ENCODE data around the gene KCNG4. TPM values are rescaled to one million over a fixed set of nuclear protein-coding genes. Genes with fewer than 3 reads are reported as not detected.

KCNG4 gene
- total and polyA plus RNA-seq, 10 of the 15 experiments (the other 5 are each of a cell fraction or from before 2014, with no cell fraction given) = not detected

GRCh38 chr16:84186685-84187437 lies 53.0 kb downstream of the KCNG4 start, which contains the start of gene TAF1C (continued):
- TF ChIP-seq, protein P1, sequence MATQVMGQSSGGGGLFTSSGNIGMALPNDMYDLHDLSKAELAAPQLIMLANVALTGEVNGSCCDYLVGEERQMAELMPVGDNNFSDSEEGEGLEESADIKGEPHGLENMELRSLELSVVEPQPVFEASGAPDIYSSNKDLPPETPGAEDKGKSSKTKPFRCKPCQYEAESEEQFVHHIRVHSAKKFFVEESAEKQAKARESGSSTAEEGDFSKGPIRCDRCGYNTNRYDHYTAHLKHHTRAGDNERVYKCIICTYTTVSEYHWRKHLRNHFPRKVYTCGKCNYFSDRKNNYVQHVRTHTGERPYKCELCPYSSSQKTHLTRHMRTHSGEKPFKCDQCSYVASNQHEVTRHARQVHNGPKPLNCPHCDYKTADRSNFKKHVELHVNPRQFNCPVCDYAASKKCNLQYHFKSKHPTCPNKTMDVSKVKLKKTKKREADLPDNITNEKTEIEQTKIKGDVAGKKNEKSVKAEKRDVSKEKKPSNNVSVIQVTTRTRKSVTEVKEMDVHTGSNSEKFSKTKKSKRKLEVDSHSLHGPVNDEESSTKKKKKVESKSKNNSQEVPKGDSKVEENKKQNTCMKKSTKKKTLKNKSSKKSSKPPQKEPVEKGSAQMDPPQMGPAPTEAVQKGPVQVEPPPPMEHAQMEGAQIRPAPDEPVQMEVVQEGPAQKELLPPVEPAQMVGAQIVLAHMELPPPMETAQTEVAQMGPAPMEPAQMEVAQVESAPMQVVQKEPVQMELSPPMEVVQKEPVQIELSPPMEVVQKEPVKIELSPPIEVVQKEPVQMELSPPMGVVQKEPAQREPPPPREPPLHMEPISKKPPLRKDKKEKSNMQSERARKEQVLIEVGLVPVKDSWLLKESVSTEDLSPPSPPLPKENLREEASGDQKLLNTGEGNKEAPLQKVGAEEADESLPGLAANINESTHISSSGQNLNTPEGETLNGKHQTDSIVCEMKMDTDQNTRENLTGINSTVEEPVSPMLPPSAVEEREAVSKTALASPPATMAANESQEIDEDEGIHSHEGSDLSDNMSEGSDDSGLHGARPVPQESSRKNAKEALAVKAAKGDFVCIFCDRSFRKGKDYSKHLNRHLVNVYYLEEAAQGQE (IDR thresholded peaks at IDR 0.05; ENCODE audit: low read depth, low read length) = no peak
- 0 out of 2 replicates have a peak, but pooled peaks have one; percentile 49 for TF ChIP-seq SMAD5 (IDR thresholded peaks at IDR 0.05; ENCODE audit: low read depth)
- 0 out of 2 replicates have a peak, but pooled peaks have one; percentile 8 for TF ChIP-seq FOXK2 (IDR thresholded peaks at IDR 0.05)
- no peak for TF ChIP-seq PML (IDR thresholded peaks at IDR 0.05; ENCODE audit: low read length)
- TF ChIP-seq, protein P2, sequence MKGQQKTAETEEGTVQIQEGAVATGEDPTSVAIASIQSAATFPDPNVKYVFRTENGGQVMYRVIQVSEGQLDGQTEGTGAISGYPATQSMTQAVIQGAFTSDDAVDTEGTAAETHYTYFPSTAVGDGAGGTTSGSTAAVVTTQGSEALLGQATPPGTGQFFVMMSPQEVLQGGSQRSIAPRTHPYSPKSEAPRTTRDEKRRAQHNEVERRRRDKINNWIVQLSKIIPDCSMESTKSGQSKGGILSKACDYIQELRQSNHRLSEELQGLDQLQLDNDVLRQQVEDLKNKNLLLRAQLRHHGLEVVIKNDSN (IDR thresholded peaks at IDR 0.05; ENCODE audit: borderline replicate concordance, extremely low read length, insufficient read depth, low read depth, low read length) = no peak
- peak in 1 of 2 experiments; percentile 21; a peak in 1 of 4 replicates for TF ChIP-seq EP300 (IDR thresholded peaks at IDR 0.05; ENCODE audit: borderline replicate concordance in 1 of 2, control insufficient read depth in 1 of 2, low read depth in 2 of 2, low read length in 2 of 2)
- TF ChIP-seq SKIL (IDR thresholded peaks at IDR 0.05; ENCODE audit: low read depth, poor library complexity, severe bottlenecking) = no peak
- TF ChIP-seq ZNF274 (IDR thresholded peaks at IDR 0.05; ENCODE audit: insufficient read depth, insufficient read length) = no peak
- TF ChIP-seq EGR1 (IDR thresholded peaks at IDR 0.05; ENCODE audit: borderline replicate concordance in 1 of 2, low read depth in 2 of 2, low read length in 2 of 2) = peak in 1 of 2 experiments; percentile 94; a peak in 2 of 3 replicates
- TF ChIP-seq BHLHE40 (IDR thresholded peaks at IDR 0.05; ENCODE audit: borderline replicate concordance in 1 of 2, low read depth in 2 of 2, low read length in 1 of 2) = peak; percentile 50 to 71; a peak in 3 of 4 replicates
- TF ChIP-seq TARDBP (IDR thresholded peaks at IDR 0.05; ENCODE audit: borderline replicate concordance) = 0 out of 2 replicates have a peak, but pooled peaks have one; percentile 54
- no peak for TF ChIP-seq ZSCAN29 (IDR thresholded peaks at IDR 0.05)
- TF ChIP-seq SREBF1 (IDR thresholded peaks at IDR 0.05; ENCODE audit: low read length) = no peak
- no peak for TF ChIP-seq ZBED1 (IDR thresholded peaks at IDR 0.05; ENCODE audit: borderline replicate concordance)
- 0 out of 2 replicates have a peak, but pooled peaks have one; percentile 34 for TF ChIP-seq EED (IDR thresholded peaks at IDR 0.05; ENCODE audit: low read depth)
- peak; percentile 45; the same call in 1 of the 2 replicates for TF ChIP-seq CHD2 (IDR thresholded peaks at IDR 0.05; ENCODE audit: borderline replicate concordance, low read depth, low read length)
- TF ChIP-seq IKZF2 (IDR thresholded peaks at IDR 0.05) = peak in 1 of 2 experiments; percentile 37; a peak in 2 of 4 replicates
- TF ChIP-seq SMC3 (IDR thresholded peaks at IDR 0.05; ENCODE audit: borderline replicate concordance, low read length) = peak; percentile 88
- no peak for TF ChIP-seq RBBP5 (conservative IDR thresholded peaks at IDR 0.05)
- TF ChIP-seq KAT2A (conservative IDR thresholded peaks at IDR 0.05; ENCODE audit: control insufficient read depth, low read depth, low read length) = no peak
- no peak for TF ChIP-seq CHD4 (IDR thresholded peaks at IDR 0.05)
- TF ChIP-seq RAD51 (IDR thresholded peaks at IDR 0.05) = no peak
- peak; percentile 28 for TF ChIP-seq PKNOX1 (IDR thresholded peaks at IDR 0.05)

All from GM12878 (cell line).